Activated CD4-positive, alpha-beta T cell treated with anti-CD3 and anti-CD28 coated beads, Interleukin-2, amount 10 ng/mL, durations not matched to agents 7 days and 5 days (primary cell): ENCODE results near the gene ARHGDIG. TPM values are rescaled to one million over a fixed set of nuclear protein-coding genes. Genes with fewer than 3 reads are reported as not detected.

Source experiments
- CTCF ChIA-PET: fragments of 350-600 bp; sonication (Branson Sonifier 250); formaldehyde crosslinking; loops from one replicate; lab custom pipeline; 2021; ENCODE audit warnings: antibody characterized with exemption; lab: Charles Lee
- POLR2A ChIA-PET: fragments of 350-600 bp; sonication (Branson Sonifier 250); formaldehyde crosslinking; loops from one replicate; lab custom pipeline; 2021; ENCODE audit warnings: antibody characterized with exemption; lab: Charles Lee
- DNase-seq: peaks from one replicate; pipeline ENCODE4 v3.0.0-alpha.2; 2020
- H3K27ac Mint-ChIP-seq: one replicate; pipeline ENCODE4 v1.8.0; 2021; ENCODE audit warnings: mild to moderate bottlenecking, moderate library complexity, mixed read lengths
- H3K27me3 Mint-ChIP-seq: one replicate; pipeline ENCODE4 v1.8.0; 2021; ENCODE audit warnings: mixed read lengths
- H3K36me3 Mint-ChIP-seq: one replicate; pipeline ENCODE4 v1.8.0; 2021; ENCODE audit warnings: low read depth, mixed read lengths
- H3K4me1 Mint-ChIP-seq: one replicate; pipeline ENCODE4 v1.8.0; 2021; ENCODE audit warnings: mixed read lengths
- H3K4me3 Mint-ChIP-seq: one replicate; pipeline ENCODE4 v1.8.0; 2021; ENCODE audit warnings: mild to moderate bottlenecking, moderate library complexity, mixed read lengths
- H3K9me3 Mint-ChIP-seq: one replicate; pipeline ENCODE4 v1.8.0; 2021; ENCODE audit warnings: mixed read lengths
- total RNA-seq, 2 experiments: library from RNA; stranded (reverse); gene quantifications; one replicate each; pipeline ENCODE4 v1.2.3, GENCODE V29; 2021

ARHGDIG gene
- total RNA-seq = not detected

GRCh38 chr16:280552-280951, at the start of gene ARHGDIG:
TSS of gene ARHGDIG (plus strand) at chr16:280591. CDS start at chr16:280681, 90 bp downstream.
- ChIA-PET POLR2A (no interaction called here), CTCF (no interaction called here)
- peaks cover 35% of the 10 kb centered on the region for H3K27me3 Mint-ChIP-seq
- H3K4me3 Mint-ChIP-seq = no peak within 1 kb of the TSS
- no peak within 1 kb of the TSS for H3K27ac Mint-ChIP-seq
- H3K4me1 Mint-ChIP-seq = peaks cover 5% of the 10 kb centered on the region
- no peaks in the 10 kb centered on the region for H3K36me3 Mint-ChIP-seq
- H3K9me3 Mint-ChIP-seq = no peaks in the 10 kb centered on the region
- DNase-seq = no peak

- H3K27ac Mint-ChIP-seq = no peak overlapping the region
- DNase-seq = no peak
- H3K9me3 Mint-ChIP-seq = no peaks in the 10 kb centered on the region
- peaks cover 40% of the 10 kb centered on the region for H3K4me1 Mint-ChIP-seq
- H3K27me3 Mint-ChIP-seq = no peaks in the 10 kb centered on the region
- no peak overlapping the region for H3K4me3 Mint-ChIP-seq
- ChIA-PET CTCF (no interaction called here), POLR2A (no interaction called here)
- H3K36me3 Mint-ChIP-seq = peaks cover 12% of the 10 kb centered on the region
Measured at GRCh38 chr16:230949-231348, 49.4 kb upstream of the ARHGDIG start.

GRCh38 chr16:234468-235305, 45.7 kb upstream of the ARHGDIG start, which contains the start of gene FAM234A:
TSS of gene FAM234A (plus strand) at chr16:234821. CDS start at chr16:254414, 19,593 bp downstream.
- Mint-ChIP-seq H3K4me3 (peak within 1 kb of the TSS; percentile 83), H3K27me3 (no peaks in the 10 kb centered on the region), H3K4me1 (peaks cover 15% of the 10 kb centered on the region), H3K27ac (peak within 1 kb of the TSS; percentile 96), H3K9me3 (no peaks in the 10 kb centered on the region), H3K36me3 (no peaks in the 10 kb centered on the region)
- peak; percentile 95 for DNase-seq
- ChIA-PET CTCF (interaction anchor here (0.7 to 2.0 kb wide), 12 partner anchors 9 to 137 kb away, joined by 3 to 9 read pairs (median 4); no protein-coding TSS in a partner anchor), POLR2A (interaction anchor here (0.6 to 0.7 kb wide), 2 partner anchors 118 to 131 kb away, joined by 3 to 6 read pairs; no protein-coding TSS in a partner anchor)

GRCh38 chr16:239948-240277, 40.5 kb upstream of the ARHGDIG start:
- ChIA-PET CTCF (interaction anchor here (1.1 to 1.6 kb wide), 2 partner anchors 12 to 14 kb away, joined by 3 to 9 read pairs; no protein-coding TSS in a partner anchor), POLR2A (no interaction called here)
- H3K27me3 Mint-ChIP-seq = no peaks in the 10 kb centered on the region
- no peaks in the 10 kb centered on the region for H3K9me3 Mint-ChIP-seq
- no peak overlapping the region for H3K27ac Mint-ChIP-seq
- DNase-seq = no peak
- H3K4me1 Mint-ChIP-seq = peaks cover 16% of the 10 kb centered on the region
- H3K36me3 Mint-ChIP-seq = no peaks in the 10 kb centered on the region
- no peak overlapping the region for H3K4me3 Mint-ChIP-seq

GRCh38 chr16:240559-240958, 39.8 kb upstream of the ARHGDIG start:
- Mint-ChIP-seq H3K4me3 (no peak overlapping the region), H3K9me3 (no peaks in the 10 kb centered on the region), H3K36me3 (no peaks in the 10 kb centered on the region), H3K27me3 (no peaks in the 10 kb centered on the region), H3K4me1 (peaks cover 10% of the 10 kb centered on the region), H3K27ac (no peak overlapping the region)
- ChIA-PET POLR2A (no interaction called here), CTCF (interaction anchor here (0.9 to 1.6 kb wide), 3 partner anchors 9 to 14 kb away, joined by 3 to 9 read pairs (median 4); no protein-coding TSS in a partner anchor)
- no peak for DNase-seq

GRCh38 chr16:242281-242680, 38.1 kb upstream of the ARHGDIG start:
- ChIA-PET CTCF (no interaction called here), POLR2A (no interaction called here)
- no peak overlapping the region for H3K4me3 Mint-ChIP-seq
- H3K36me3 Mint-ChIP-seq = no peaks in the 10 kb centered on the region
- H3K9me3 Mint-ChIP-seq = no peaks in the 10 kb centered on the region
- no peaks in the 10 kb centered on the region for H3K27me3 Mint-ChIP-seq
- DNase-seq = no peak
- no peak overlapping the region for H3K27ac Mint-ChIP-seq
- peaks cover 10% of the 10 kb centered on the region for H3K4me1 Mint-ChIP-seq

- H3K36me3 Mint-ChIP-seq = no peaks in the 10 kb centered on the region
- H3K9me3 Mint-ChIP-seq = no peaks in the 10 kb centered on the region
- no peak overlapping the region for H3K4me3 Mint-ChIP-seq
- H3K27ac Mint-ChIP-seq = no peak overlapping the region
- peaks cover 10% of the 10 kb centered on the region for H3K4me1 Mint-ChIP-seq
- DNase-seq = no peak
- POLR2A ChIA-PET = no interaction called here
- CTCF ChIA-PET = interaction anchor here (1.7 kb wide), 1 partner anchor 9 kb away, joined by 4 read pairs; the partner anchor contains the start of gene FAM234A
- no peaks in the 10 kb centered on the region for H3K27me3 Mint-ChIP-seq
Measured at GRCh38 chr16:243348-243747, 37.0 kb upstream of the ARHGDIG start.

- no peak overlapping the region for H3K27ac Mint-ChIP-seq
- no peak overlapping the region for H3K4me3 Mint-ChIP-seq
- H3K9me3 Mint-ChIP-seq = no peaks in the 10 kb centered on the region
- H3K36me3 Mint-ChIP-seq = no peaks in the 10 kb centered on the region
- DNase-seq = no peak
- ChIA-PET POLR2A (no interaction called here), CTCF (interaction anchor here (0.6 to 1.1 kb wide), 3 partner anchors 10 to 412 kb away, joined by 3 to 4 read pairs (median 4); no protein-coding TSS in a partner anchor)
- H3K27me3 Mint-ChIP-seq = no peaks in the 10 kb centered on the region
- H3K4me1 Mint-ChIP-seq = peaks cover 10% of the 10 kb centered on the region
Measured at GRCh38 chr16:245105-245504, 35.3 kb upstream of the ARHGDIG start.

GRCh38 chr16:247027-247426, 33.4 kb upstream of the ARHGDIG start:
- Mint-ChIP-seq H3K27me3 (no peaks in the 10 kb centered on the region), H3K36me3 (no peaks in the 10 kb centered on the region), H3K4me1 (peaks cover 8% of the 10 kb centered on the region), H3K27ac (no peak overlapping the region), H3K9me3 (no peaks in the 10 kb centered on the region), H3K4me3 (no peak overlapping the region)
- POLR2A ChIA-PET = interaction anchor here (0.6 kb wide), 1 partner anchor 161 kb away, joined by 7 read pairs; no protein-coding TSS in a partner anchor
- CTCF ChIA-PET = interaction anchor here (0.6 to 0.7 kb wide), 2 partner anchors 63 to 97 kb away, joined by 4 read pairs; no protein-coding TSS in a partner anchor
- no peak for DNase-seq

GRCh38 chr16:249431-249830, 31.0 kb upstream of the ARHGDIG start:
- Mint-ChIP-seq H3K9me3 (no peaks in the 10 kb centered on the region), H3K36me3 (no peaks in the 10 kb centered on the region), H3K27ac (no peak overlapping the region), H3K4me3 (no peak overlapping the region), H3K27me3 (no peaks in the 10 kb centered on the region), H3K4me1 (peaks cover 23% of the 10 kb centered on the region)
- DNase-seq = no peak
- CTCF ChIA-PET = interaction anchor here (0.7 to 1.6 kb wide), 3 partner anchors 8 to 51 kb away, joined by 3 to 4 read pairs (median 3); no protein-coding TSS in a partner anchor
- POLR2A ChIA-PET = no interaction called here

GRCh38 chr16:252366-253337, 27.7 kb upstream of the ARHGDIG start:
- no peaks in the 10 kb centered on the region for H3K9me3 Mint-ChIP-seq
- POLR2A ChIA-PET = no interaction called here
- H3K27me3 Mint-ChIP-seq = no peaks in the 10 kb centered on the region
- H3K4me1 Mint-ChIP-seq = peaks cover 28% of the 10 kb centered on the region
- peak; percentile 43 for DNase-seq
- peak overlapping the region; percentile 94 for H3K27ac Mint-ChIP-seq
- H3K36me3 Mint-ChIP-seq = no peaks in the 10 kb centered on the region
- CTCF ChIA-PET = no interaction called here
- H3K4me3 Mint-ChIP-seq = peak overlapping the region; percentile 58

GRCh38 chr16:253833-254232, 26.6 kb upstream of the ARHGDIG start:
- H3K27ac Mint-ChIP-seq = peak overlapping the region; percentile 76
- H3K9me3 Mint-ChIP-seq = no peaks in the 10 kb centered on the region
- H3K36me3 Mint-ChIP-seq = no peaks in the 10 kb centered on the region
- DNase-seq = peak; percentile 42
- H3K4me1 Mint-ChIP-seq = peaks cover 28% of the 10 kb centered on the region
- H3K27me3 Mint-ChIP-seq = no peaks in the 10 kb centered on the region
- ChIA-PET CTCF (interaction anchor here (0.6 to 1.1 kb wide), 2 partner anchors 14 to 29 kb away, joined by 3 read pairs; no protein-coding TSS in a partner anchor), POLR2A (interaction anchor here (0.7 kb wide), 1 partner anchor 347 kb away, joined by 4 read pairs; no protein-coding TSS in a partner anchor)
- peak overlapping the region; percentile 54 for H3K4me3 Mint-ChIP-seq
